ENCODE measurements around the gene NRXN3. TPM values are rescaled to one million over a fixed set of nuclear protein-coding genes. Genes with fewer than 3 reads are reported as not detected.
A peak's percentile ranks its signal among the peaks of the same experiment; 100 is the strongest.

NRXN3 gene
- total and polyA plus RNA-seq, 8 donors, result 0.29 to 41.1 (median 9.1) TPM

DNA sequence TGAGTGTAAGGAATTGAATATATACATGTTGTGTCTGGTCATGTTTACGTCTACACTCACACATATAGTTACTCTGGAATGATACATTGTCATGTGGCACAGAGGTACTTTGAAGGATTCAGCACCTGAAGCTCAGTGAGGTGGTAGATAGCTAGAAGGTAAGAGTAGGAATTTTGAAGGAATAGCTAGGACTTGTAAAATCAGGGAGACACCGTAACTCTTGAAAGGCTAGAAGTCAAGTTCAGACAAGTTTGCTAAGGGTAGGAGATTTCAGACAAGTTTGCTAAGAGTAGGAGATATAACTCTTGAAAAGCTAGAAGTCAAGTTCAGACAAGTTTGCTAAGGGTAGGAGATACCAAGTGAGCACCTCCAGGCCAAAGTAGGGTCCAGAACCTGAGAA is 14.0 kb upstream of the NRXN3 start:
- Histone ChIP-seq H3K27ac (no peak overlapping the region), H3K4me3 (no peak overlapping the region), H3K36me3 (no peaks in the 10 kb centered on the region), H3K27me3 (peaks cover 0 to 21% (median 6%) of the 10 kb centered on the region in 3 donors), H3K4me1 (no peaks in the 10 kb centered on the region), H3K9me3 (no peaks in the 10 kb centered on the region)
- no peak for TF ChIP-seq CTCF (IDR thresholded peaks at IDR 0.05)
- TF ChIP-seq EP300 (IDR thresholded peaks at IDR 0.05), result no peak
- DNase-seq, result no peak
- intact Hi-C loops (cut with DNase I; ENCODE audit: low total_unique reads), result no loop called here
- WGBS, 5 donors, result 82 to 98% (median 90%) methylated on average over 2 of the region's 2 CpGs

GRCh38 chr14:78157494-78158437 is 12.4 kb upstream of the NRXN3 start:
- Histone ChIP-seq H3K4me3 (no peak overlapping the region), H3K27ac (no peak overlapping the region), H3K9me3 (no peaks in the 10 kb centered on the region), H3K36me3 (no peaks in the 10 kb centered on the region), H3K27me3 (peaks cover 0 to 15% (median 0%) of the 10 kb centered on the region in 3 donors), H3K4me1 (no peaks in the 10 kb centered on the region)
- 33 to 53% (median 39%) methylated on average over 10 to 15 of the region's 15 CpGs for WGBS, 5 donors
- TF ChIP-seq EP300 (IDR thresholded peaks at IDR 0.05) (no peak), POLR2A (IDR thresholded peaks at IDR 0.05) (no peak), POLR2AphosphoS5 (IDR thresholded peaks at IDR 0.05) (no peak), CTCF (IDR thresholded peaks at IDR 0.05) (no peak)
- intact Hi-C loops (cut with DNase I; ENCODE audit: low total_unique reads), result no loop called here
- peak; percentile 28 to 64 for DNase-seq

DNA sequence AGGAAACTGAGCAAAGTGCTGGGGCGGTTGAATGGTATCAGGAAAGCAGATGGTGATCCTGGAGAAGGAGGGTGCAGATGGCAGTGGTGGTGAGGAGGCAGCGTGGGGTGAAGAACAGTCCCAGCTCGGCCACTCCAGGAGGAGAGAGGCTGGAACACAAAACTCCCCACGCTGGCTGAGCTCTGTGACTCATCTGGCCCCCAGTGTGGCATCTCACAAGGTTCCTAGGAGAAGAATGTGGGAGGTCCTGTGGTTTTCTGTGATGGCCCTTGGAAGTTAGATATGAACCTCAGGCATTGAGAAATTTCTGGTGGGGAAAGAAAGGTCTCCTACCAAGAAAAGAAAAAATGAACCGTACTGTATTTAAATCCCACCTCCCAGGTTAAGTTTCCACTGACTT is 8.0 kb upstream of the NRXN3 start:
- Histone ChIP-seq H3K36me3 (no peaks in the 10 kb centered on the region), H3K4me3 (no peak overlapping the region), H3K27ac (no peak overlapping the region), H3K9me3 (no peaks in the 10 kb centered on the region), H3K4me1 (no peaks in the 10 kb centered on the region), H3K27me3 (peaks cover 0 to 44% (median 10%) of the 10 kb centered on the region in 3 donors)
- TF ChIP-seq EP300 (IDR thresholded peaks at IDR 0.05) (no peak), POLR2A (IDR thresholded peaks at IDR 0.05) (no peak), POLR2AphosphoS5 (IDR thresholded peaks at IDR 0.05) (no peak), CTCF (IDR thresholded peaks at IDR 0.05) (no peak)
- intact Hi-C loops (cut with DNase I; ENCODE audit: low total_unique reads), result loop anchor here (10.0 kb wide), 1 partner anchor 403 kb away; no protein-coding TSS in a partner anchor
- no peak for DNase-seq
- WGBS, 5 donors, result 70 to 79% (median 72%) methylated on average over 5 of the region's 5 CpGs

GRCh38 chr14:78164226-78164853 is 5.8 kb upstream of the NRXN3 start:
- no peak overlapping the region for H3K4me3 ChIP-seq
- WGBS, 5 donors, result 6 to 15% (median 7%) methylated on average over 8 of the region's 8 CpGs
- intact Hi-C loops (cut with DNase I; ENCODE audit: low total_unique reads), result loop anchor here (10.0 kb wide), 1 partner anchor 400 kb away; no protein-coding TSS in a partner anchor
- peak in 5 of 7 experiments; percentile 7 to 47 (median 32) for TF ChIP-seq CTCF (IDR thresholded peaks at IDR 0.05)
- TF ChIP-seq POLR2AphosphoS5 (IDR thresholded peaks at IDR 0.05), result no peak
- peaks cover 0 to 57% (median 10%) of the 10 kb centered on the region in 3 donors for H3K27me3 ChIP-seq
- no peaks in the 10 kb centered on the region for H3K9me3 ChIP-seq
- no peaks in the 10 kb centered on the region for H3K4me1 ChIP-seq
- H3K36me3 ChIP-seq, result no peaks in the 10 kb centered on the region
- no peak overlapping the region for H3K27ac ChIP-seq
- peak; percentile 40 to 47 for DNase-seq

Data from stomach (tissue), 9 donors.